ENCODE data around the gene LRP1B.

GRCh38 chr2:141316606-141317005, 814.2 kb downstream of the LRP1B start:
- TF ChIP-seq ATF3 (IDR thresholded peaks at IDR 0.05; ENCODE audit: insufficient read depth, low read depth, low read length) (no peak), CREB1 (IDR thresholded peaks at IDR 0.05) (no peak), GABPA (IDR thresholded peaks at IDR 0.05; ENCODE audit: borderline replicate concordance, insufficient read depth, low read length) (no peak), SP2 (IDR thresholded peaks at IDR 0.05; ENCODE audit: low read length) (no peak), CTCF (IDR thresholded peaks at IDR 0.05; ENCODE audit: control extremely low read depth in 1 of 3, insufficient read depth in 1 of 3, low read depth in 1 of 3, low read length in 3 of 3) (no peak), RFX5 (IDR thresholded peaks at IDR 0.05; ENCODE audit: borderline replicate concordance, low read depth, low read length) (no peak), CBX8 (IDR thresholded peaks at IDR 0.05; ENCODE audit: borderline replicate concordance, low read depth, low read length) (no peak), RNF2 (IDR thresholded peaks at IDR 0.05; ENCODE audit: borderline replicate concordance, low read depth, low read length, missing control alignments, poor library complexity, severe bottlenecking) (no peak), EZH2 (IDR thresholded peaks at IDR 0.05; ENCODE audit: low read depth, low read length, severe bottlenecking) (no peak), TBP (IDR thresholded peaks at IDR 0.05; ENCODE audit: low read depth, low read length) (no peak), EP300 (IDR thresholded peaks at IDR 0.05; ENCODE audit: borderline replicate concordance in 1 of 2, low read depth in 2 of 2, low read length in 2 of 2) (no peak), E2F6 (IDR thresholded peaks at IDR 0.05) (no peak)

Measured in H1 (cell line).